HepG2 (cell line): ENCODE results near the gene PRKN. TPM values are rescaled to one million over a fixed set of nuclear protein-coding genes. Genes with fewer than 3 reads are reported as not detected.
A peak's percentile ranks its signal among the peaks of the same experiment; 100 is the strongest.

Experiments used
- ATF3 ChIP-seq: sonication (generic); formaldehyde crosslinking; IDR thresholded peaks from 2 replicates; pipeline ENCODE4 v1.4.0; 2020; ENCODE audit warnings: missing genetic modification reagents
- GABPA ChIP-seq, 2 experiments: IDR thresholded peaks; 2 replicates each; pipeline ENCODE4 v1.6.1; 2011 to 2016; ENCODE audit warnings: low read depth in 2 of 2, low read length in 1 of 2, missing biosample characterization in 1 of 2, missing genetic modification characterization in 1 of 2
- JUND ChIP-seq: sonication (generic); formaldehyde crosslinking; IDR thresholded peaks from 2 replicates; pipeline ENCODE4 v1.8.0; 2022; ENCODE audit warnings: mild to moderate bottlenecking, missing genetic modification reagents
- KAT2B ChIP-seq: fragments of 150-350 bp; IDR thresholded peaks from 2 replicates; pipeline ENCODE4 v1.6.1; 2014; ENCODE audit warnings: low read depth, low read length, borderline replicate concordance
- MAFK ChIP-seq, 2 experiments: IDR thresholded peaks in 1 of 2; conservative IDR thresholded peaks in 1 of 2; 2 replicates each; pipeline ENCODE4 v1.6.1; 2011; ENCODE audit warnings: improper control_type of control experiment in 2 of 2, low read length in 2 of 2
- NKX3-1 ChIP-seq: sonication (generic); formaldehyde crosslinking; IDR thresholded peaks from 2 replicates; pipeline ENCODE4 v1.5.0; 2020; ENCODE audit warnings: missing genetic modification reagents
- PRMT3 ChIP-seq: sonication (generic); formaldehyde crosslinking; IDR thresholded peaks from 2 replicates; pipeline ENCODE4 v1.8.1; 2022; ENCODE audit warnings: low read depth, mild to moderate bottlenecking, moderate library complexity, missing genetic modification reagents, borderline replicate concordance
- RAD21 ChIP-seq: fragments of 450-650 bp; formaldehyde crosslinking; IDR thresholded peaks from 2 replicates; pipeline ENCODE4 v1.5.0; 2020; ENCODE audit warnings: mild to moderate bottlenecking
- SMC3 ChIP-seq: IDR thresholded peaks from 2 replicates; pipeline ENCODE4 v1.6.1; 2011; ENCODE audit warnings: low read length, improper control_type of control experiment
- SMYD3 ChIP-seq: sonication (generic); formaldehyde crosslinking; IDR thresholded peaks from 2 replicates; pipeline ENCODE4 v1.8.1; 2023; ENCODE audit warnings: mild to moderate bottlenecking, missing genetic modification reagents
- STAG1 ChIP-seq: sonication (generic); formaldehyde crosslinking; IDR thresholded peaks from 2 replicates; pipeline ENCODE4 v1.4.0; 2020; ENCODE audit warnings: missing genetic modification reagents
- SYNCRIP ChIP-seq: fragments of 200-400 bp; formaldehyde crosslinking; IDR thresholded peaks from 2 replicates; pipeline ENCODE4 v1.6.1; 2018; ENCODE audit warnings: mild to moderate bottlenecking, low read depth, low read length; ENCODE audit not compliant: insufficient read depth
- ZNF235 ChIP-seq: sonication (generic); formaldehyde crosslinking; IDR thresholded peaks from 2 replicates; pipeline ENCODE4 v1.8.1; 2023; ENCODE audit warnings: mild to moderate bottlenecking, missing genetic modification reagents, borderline replicate concordance
- ZNF513 ChIP-seq: sonication (generic); formaldehyde crosslinking; conservative IDR thresholded peaks from 2 replicates; pipeline ENCODE4 v1.5.0; 2020; ENCODE audit warnings: missing genetic modification reagents
- ZNF546 ChIP-seq: sonication (generic); formaldehyde crosslinking; conservative IDR thresholded peaks from 2 replicates; pipeline ENCODE4 v1.8.1; 2023; ENCODE audit warnings: mild to moderate bottlenecking, missing genetic modification reagents
- ZNF577 ChIP-seq: sonication (generic); formaldehyde crosslinking; IDR thresholded peaks from 2 replicates; pipeline ENCODE4 v1.4.0; 2020; ENCODE audit warnings: mild to moderate bottlenecking, low read depth, missing genetic modification reagents, borderline replicate concordance
- polyA plus RNA-seq, 8 experiments: library from polyadenylated mRNA; depleted of rRNA in 3 of 8; stranded (reverse) in 7 of 8; unstranded in 1 of 8; fragments of >200 nt; fragmentation: Illumina TruSeq in 4 of 8; extraction: Trizol in 4 of 8; gene quantifications; 2 replicates each; pipeline versions ENCODE4 v1.2.1 to v1.2.3, GENCODE V29; 2011 to 2016; ENCODE audit warnings: low read depth in 4 of 8, missing spikeins in 1 of 8, mixed read lengths in 1 of 8; ENCODE audit not compliant: insufficient read depth in 1 of 8
- total RNA-seq, 5 experiments: library from RNA; depleted of rRNA; stranded (reverse); fragments of >200 nt; fragmentation: Illumina TruSeq; extraction: Trizol; gene quantifications; 2 replicates each; pipeline ENCODE4 v1.2.3, GENCODE V29; 2016; ENCODE audit warnings: low read depth in 1 of 5

Gene PRKN
- total and polyA plus RNA-seq, 2 of the 13 experiments (the other 11 are each of a cell fraction or from before 2014, with no cell fraction given), result 0.31 to 0.44 TPM

- TF ChIP-seq ZNF513 (CRISPR knock-in tag) (no peak), GABPA (IDR thresholded peaks at IDR 0.05; ENCODE audit: low read depth, low read length) (no peak), GABPA (CRISPR knock-in tag; IDR thresholded peaks at IDR 0.05; ENCODE audit: low read depth) (peak; percentile 44), SMC3 (peak; percentile 66), ZNF546 (CRISPR knock-in tag) (no peak), SMYD3 (0 out of 2 replicates have a peak, but pooled peaks have one; percentile 17), NKX3-1 (CRISPR knock-in tag) (no peak), ZNF235 (CRISPR knock-in tag) (no peak), RAD21 (CRISPR knock-in tag) (peak; percentile 60; the same call in 1 of the 2 replicates), KAT2B (no peak), JUND (CRISPR knock-in tag) (peak; percentile 70; the same call in 1 of the 2 replicates), SYNCRIP (no peak), STAG1 (CRISPR knock-in tag) (peak; percentile 83), ATF3 (CRISPR knock-in tag) (peak; percentile 50; the same call in 1 of the 2 replicates), PRMT3 (no peak), MAFK (conservative IDR thresholded peaks at IDR 0.05 in 1 of 2, IDR thresholded peaks at IDR 0.05 in 1 of 2; ENCODE audit: low read length in 2 of 2) (0 out of 4 replicates have a peak, but pooled peaks of 1 of the 2 experiments have one; percentile 0), ZNF577 (CRISPR knock-in tag) (no peak)
Observed at GRCh38 chr6:161393839-161394364, 1333.7 kb downstream of the PRKN start (continued).
